ENCODE data around the gene SNAP25. TPM values are rescaled to one million over a fixed set of nuclear protein-coding genes. Genes with fewer than 3 reads are reported as not detected.
A peak's percentile ranks its signal among the peaks of the same experiment; 100 is the strongest.

Gene SNAP25
- total RNA-seq (2014; rRNA removed; shearing (Covaris generic)): 0.74 and 1.2 TPM in 2 replicates

GRCh38 chr20:10218536-10219451, at the start of gene SNAP25:
Gene SNAP25 (plus strand): TSS chr20:10218830. CDS start chr20:10275492, 56,662 bp downstream.
- DNase-seq (ENCODE audit: low spot score): peak; percentile 90

- no peak for DNase-seq (ENCODE audit: low spot score)
Measured at GRCh38 chr20:10169752-10170151, 48.9 kb upstream of the SNAP25 start.

- DNase-seq (ENCODE audit: low spot score): no peak
Measured at GRCh38 chr20:10170261-10170660, 48.4 kb upstream of the SNAP25 start.

GRCh38 chr20:10171864-10172751, 46.5 kb upstream of the SNAP25 start:
- DNase-seq (ENCODE audit: low spot score): peak; percentile 87

GRCh38 chr20:10172998-10173655, 45.5 kb upstream of the SNAP25 start:
- DNase-seq (ENCODE audit: low spot score): no peak

- DNase-seq (ENCODE audit: low spot score): no peak
Measured at GRCh38 chr20:10174400-10174799, 44.2 kb upstream of the SNAP25 start.

- DNase-seq (ENCODE audit: low spot score): no peak
Measured at GRCh38 chr20:10177326-10177725, 41.3 kb upstream of the SNAP25 start.

- no peak for DNase-seq (ENCODE audit: low spot score)
Measured at GRCh38 chr20:10178091-10178490, 40.5 kb upstream of the SNAP25 start.

GRCh38 chr20:10178727-10179313, 39.8 kb upstream of the SNAP25 start:
- no peak for DNase-seq (ENCODE audit: low spot score)

- DNase-seq (ENCODE audit: low spot score): no peak
Measured at GRCh38 chr20:10179574-10180298, 38.9 kb upstream of the SNAP25 start.

GRCh38 chr20:10180651-10181235, 37.9 kb upstream of the SNAP25 start:
- no peak for DNase-seq (ENCODE audit: low spot score)

- peak; percentile 14 for DNase-seq (ENCODE audit: low spot score)
Measured at GRCh38 chr20:10185741-10186558, 32.7 kb upstream of the SNAP25 start.

GRCh38 chr20:10190456-10190855, 28.2 kb upstream of the SNAP25 start:
- DNase-seq (ENCODE audit: low spot score): no peak

- no peak for DNase-seq (ENCODE audit: low spot score)
Measured at GRCh38 chr20:10192171-10192570, 26.5 kb upstream of the SNAP25 start.

- no peak for DNase-seq (ENCODE audit: low spot score)
Measured at GRCh38 chr20:10194166-10194565, 24.5 kb upstream of the SNAP25 start.

GRCh38 chr20:10200330-10200729, 18.3 kb upstream of the SNAP25 start:
- no peak for DNase-seq (ENCODE audit: low spot score)

GRCh38 chr20:10201321-10201870, 17.2 kb upstream of the SNAP25 start:
- DNase-seq (ENCODE audit: low spot score): no peak

- peak; percentile 44 for DNase-seq (ENCODE audit: low spot score)
Measured at GRCh38 chr20:10209091-10209490, 9.5 kb upstream of the SNAP25 start.

GRCh38 chr20:10213526-10213925, 5.1 kb upstream of the SNAP25 start:
- no peak for DNase-seq (ENCODE audit: low spot score)
